ENCODE measurements around the gene MBOAT1. TPM values are rescaled to one million over a fixed set of nuclear protein-coding genes. Genes with fewer than 3 reads are reported as not detected.
"Not testable (repeated sequence)": the region's sequence is repeated elsewhere in the genome, so short reads cannot be mapped to it uniquely, and the experiment has no call there.

The MBOAT1 gene
- polyA plus RNA-seq, 1 donor (not counting 4 experiments of a cell fraction or from before 2014, with no cell fraction given): 4.9 TPM

DNA sequence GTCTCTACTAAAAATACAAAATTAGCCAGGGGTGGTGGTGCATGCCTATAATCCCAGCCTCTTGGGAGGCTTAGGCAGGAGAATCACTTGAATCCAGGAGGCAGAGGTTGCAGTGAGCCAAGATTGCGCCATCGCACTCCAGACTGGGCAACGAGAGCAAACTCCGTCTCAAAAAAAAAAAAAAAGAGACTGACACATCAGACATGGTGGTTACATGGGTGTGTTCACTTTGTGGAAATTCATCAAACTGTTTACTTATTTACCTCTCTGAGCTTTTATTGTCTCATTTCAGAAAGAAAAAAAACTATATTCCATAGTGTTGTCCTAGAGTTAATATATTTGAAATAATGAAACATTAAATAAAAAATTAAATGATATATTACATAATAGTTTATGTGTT lies 64.8 kb downstream of the MBOAT1 start:
- Histone ChIP-seq H3K4me1 (ENCODE audit: control insufficient read depth, extremely low read depth, insufficient read depth, low read length) (no peaks in the 10 kb centered on the region), H3K9me3 (ENCODE audit: control insufficient read depth, low read depth, low read length) (no peaks in the 10 kb centered on the region), H3K27me3 (ENCODE audit: control insufficient read depth, extremely low read depth, insufficient read depth, low read length) (no peaks in the 10 kb centered on the region), H2AFZ (ENCODE audit: control insufficient read depth, low read length) (no peak overlapping the region), H3K4me3 (ENCODE audit: control insufficient read depth in 2 of 3, extremely low read depth in 1 of 3, insufficient read depth in 2 of 3, low read depth in 1 of 3, low read length in 3 of 3) (no peak overlapping the region), H3K9me1 (ENCODE audit: control insufficient read depth, extremely low read depth, insufficient read depth, low read length) (no peaks in the 10 kb centered on the region), H3K79me2 (ENCODE audit: control insufficient read depth, insufficient read depth, low read length) (no peaks in the 10 kb centered on the region), H3K4me2 (ENCODE audit: control insufficient read depth, extremely low read depth, insufficient read depth, low read depth, low read length) (no peak overlapping the region), H4K20me1 (ENCODE audit: control insufficient read depth, extremely low read depth, insufficient read depth, low read length) (no peaks in the 10 kb centered on the region), H3K9ac (ENCODE audit: control insufficient read depth, extremely low read depth, insufficient read depth, low read length) (no peak overlapping the region), H3K36me3 (ENCODE audit: control insufficient read depth in 2 of 2, extremely low read depth in 1 of 2, insufficient read depth in 2 of 2, low read length in 2 of 2) (no peaks in the 10 kb centered on the region), H3K27ac (ENCODE audit: control insufficient read depth, insufficient read depth, low read length) (no peak overlapping the region)
- DNase-seq (ENCODE audit: low read depth, low spot score) (no peak), FAIRE-seq (no peak)
- TF ChIP-seq, protein P1, sequence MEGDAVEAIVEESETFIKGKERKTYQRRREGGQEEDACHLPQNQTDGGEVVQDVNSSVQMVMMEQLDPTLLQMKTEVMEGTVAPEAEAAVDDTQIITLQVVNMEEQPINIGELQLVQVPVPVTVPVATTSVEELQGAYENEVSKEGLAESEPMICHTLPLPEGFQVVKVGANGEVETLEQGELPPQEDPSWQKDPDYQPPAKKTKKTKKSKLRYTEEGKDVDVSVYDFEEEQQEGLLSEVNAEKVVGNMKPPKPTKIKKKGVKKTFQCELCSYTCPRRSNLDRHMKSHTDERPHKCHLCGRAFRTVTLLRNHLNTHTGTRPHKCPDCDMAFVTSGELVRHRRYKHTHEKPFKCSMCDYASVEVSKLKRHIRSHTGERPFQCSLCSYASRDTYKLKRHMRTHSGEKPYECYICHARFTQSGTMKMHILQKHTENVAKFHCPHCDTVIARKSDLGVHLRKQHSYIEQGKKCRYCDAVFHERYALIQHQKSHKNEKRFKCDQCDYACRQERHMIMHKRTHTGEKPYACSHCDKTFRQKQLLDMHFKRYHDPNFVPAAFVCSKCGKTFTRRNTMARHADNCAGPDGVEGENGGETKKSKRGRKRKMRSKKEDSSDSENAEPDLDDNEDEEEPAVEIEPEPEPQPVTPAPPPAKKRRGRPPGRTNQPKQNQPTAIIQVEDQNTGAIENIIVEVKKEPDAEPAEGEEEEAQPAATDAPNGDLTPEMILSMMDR (optimal IDR thresholded peaks at IDR 0.05 in 1 of 3, IDR thresholded peaks at IDR 0.05 in 1 of 3, conservative IDR thresholded peaks at IDR 0.05 in 1 of 3; ENCODE audit: extremely low read depth in 1 of 3, insufficient read depth in 2 of 3, low read length in 3 of 3): no peak
- dilution Hi-C loops (cut with MboI; ENCODE audit: extremely low pct_ligation_motif_present, low sequenced_read_pairs): no loop called here

DNA sequence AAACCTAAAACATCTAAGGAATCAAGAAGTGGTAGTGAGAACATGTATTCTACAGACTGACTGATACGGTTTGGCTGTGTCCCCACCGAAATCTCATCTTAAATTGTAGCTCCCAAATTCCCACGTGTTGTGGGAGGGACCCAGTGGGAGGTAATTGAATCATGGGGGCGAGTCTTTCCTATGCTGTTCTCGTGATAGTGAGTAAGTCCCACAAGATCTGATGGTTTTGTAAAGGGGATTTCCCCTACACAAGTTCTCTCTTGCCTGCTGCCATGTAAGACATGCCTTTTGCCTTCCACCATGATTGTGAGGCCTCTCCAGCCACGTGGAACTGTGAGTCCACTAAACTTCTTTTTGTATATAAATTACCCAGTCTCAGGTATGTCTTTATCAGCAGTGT lies 65.4 kb downstream of the MBOAT1 start:
- H3K9me1 ChIP-seq (ENCODE audit: control insufficient read depth, extremely low read depth, insufficient read depth, low read length); dilution Hi-C loops (cut with MboI; ENCODE audit: extremely low pct_ligation_motif_present, low sequenced_read_pairs); H3K4me1 ChIP-seq (ENCODE audit: control insufficient read depth, extremely low read depth, insufficient read depth, low read length); H3K9ac ChIP-seq (ENCODE audit: control insufficient read depth, extremely low read depth, insufficient read depth, low read length); H3K36me3 ChIP-seq (ENCODE audit: control insufficient read depth in 2 of 2, extremely low read depth in 1 of 2, insufficient read depth in 2 of 2, low read length in 2 of 2); FAIRE-seq; H3K4me2 ChIP-seq (ENCODE audit: control insufficient read depth, extremely low read depth, insufficient read depth, low read depth, low read length); H3K27ac ChIP-seq (ENCODE audit: control insufficient read depth, insufficient read depth, low read length); DNase-seq (ENCODE audit: low read depth, low spot score); H2AFZ ChIP-seq (ENCODE audit: control insufficient read depth, low read length); H3K79me2 ChIP-seq (ENCODE audit: control insufficient read depth, insufficient read depth, low read length); H3K4me3 ChIP-seq (ENCODE audit: control insufficient read depth in 2 of 3, extremely low read depth in 1 of 3, insufficient read depth in 2 of 3, low read depth in 1 of 3, low read length in 3 of 3); H3K27me3 ChIP-seq (ENCODE audit: control insufficient read depth, extremely low read depth, insufficient read depth, low read length); H4K20me1 ChIP-seq (ENCODE audit: control insufficient read depth, extremely low read depth, insufficient read depth, low read length); H3K9me3 ChIP-seq (ENCODE audit: control insufficient read depth, low read depth, low read length): not testable (repeated sequence)

DNA sequence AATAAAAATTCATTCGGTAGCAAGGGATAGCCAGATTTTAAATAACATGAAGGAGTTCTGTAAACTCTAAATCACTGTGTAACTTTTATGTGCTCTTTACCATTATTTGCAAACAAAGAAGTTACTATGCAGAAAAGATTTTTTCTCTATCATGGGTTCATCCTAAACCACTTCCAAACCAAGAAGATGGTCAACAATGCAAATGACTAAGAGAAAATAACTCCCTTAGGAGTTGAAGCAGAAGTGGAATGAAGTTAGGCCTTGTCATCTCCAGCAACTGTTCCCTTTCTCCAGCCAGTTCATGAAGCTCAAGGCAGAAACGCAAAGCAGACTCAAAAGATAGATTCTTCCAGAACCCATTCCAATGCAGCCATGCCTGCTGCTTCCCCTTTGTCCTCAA lies 66.0 kb downstream of the MBOAT1 start:
- Histone ChIP-seq H3K4me1 (ENCODE audit: control insufficient read depth, extremely low read depth, insufficient read depth, low read length) (no peaks in the 10 kb centered on the region), H2AFZ (ENCODE audit: control insufficient read depth, low read length) (no peak overlapping the region), H3K79me2 (ENCODE audit: control insufficient read depth, insufficient read depth, low read length) (no peaks in the 10 kb centered on the region), H3K9me3 (ENCODE audit: control insufficient read depth, low read depth, low read length) (no peaks in the 10 kb centered on the region), H3K36me3 (ENCODE audit: control insufficient read depth in 2 of 2, extremely low read depth in 1 of 2, insufficient read depth in 2 of 2, low read length in 2 of 2) (no peaks in the 10 kb centered on the region), H4K20me1 (ENCODE audit: control insufficient read depth, extremely low read depth, insufficient read depth, low read length) (no peaks in the 10 kb centered on the region), H3K27ac (ENCODE audit: control insufficient read depth, insufficient read depth, low read length) (no peak overlapping the region), H3K9me1 (ENCODE audit: control insufficient read depth, extremely low read depth, insufficient read depth, low read length) (no peaks in the 10 kb centered on the region), H3K4me3 (ENCODE audit: control insufficient read depth in 2 of 3, extremely low read depth in 1 of 3, insufficient read depth in 2 of 3, low read depth in 1 of 3, low read length in 3 of 3) (no peak overlapping the region), H3K4me2 (ENCODE audit: control insufficient read depth, extremely low read depth, insufficient read depth, low read depth, low read length) (no peak overlapping the region), H3K27me3 (ENCODE audit: control insufficient read depth, extremely low read depth, insufficient read depth, low read length) (no peaks in the 10 kb centered on the region), H3K9ac (ENCODE audit: control insufficient read depth, extremely low read depth, insufficient read depth, low read length) (no peak overlapping the region)
- TF ChIP-seq, protein P1 (optimal IDR thresholded peaks at IDR 0.05 in 1 of 3, IDR thresholded peaks at IDR 0.05 in 1 of 3, conservative IDR thresholded peaks at IDR 0.05 in 1 of 3; ENCODE audit: extremely low read depth in 1 of 3, insufficient read depth in 2 of 3, low read length in 3 of 3): no peak
- TF ChIP-seq EZH2 (IDR thresholded peaks at IDR 0.05; ENCODE audit: low read length): no peak
- dilution Hi-C loops (cut with MboI; ENCODE audit: extremely low pct_ligation_motif_present, low sequenced_read_pairs): no loop called here
- no peak for FAIRE-seq
- no peak for DNase-seq (ENCODE audit: low read depth, low spot score)
